ENCODE measurements around the gene SERPINA12.
"Not testable (repeated sequence)": the region's sequence is repeated elsewhere in the genome, so short reads cannot be mapped to it uniquely, and the experiment has no call there.

The SERPINA12 gene

GRCh38 chr14:94536836-94537235 is 27.6 kb upstream of the SERPINA12 start:
- no peak for DNase-seq (ENCODE audit: low read depth in 2 of 2)

- DNase-seq (ENCODE audit: low read depth in 2 of 2), result no peak
Measured at GRCh38 chr14:94535506-94535905, 26.2 kb upstream of the SERPINA12 start.

GRCh38 chr14:94532447-94532846 is 23.2 kb upstream of the SERPINA12 start:
- no peak for DNase-seq (ENCODE audit: low read depth in 2 of 2)

GRCh38 chr14:94531187-94531586 is 21.9 kb upstream of the SERPINA12 start:
- no peak for DNase-seq (ENCODE audit: low read depth in 2 of 2)

- DNase-seq (ENCODE audit: low read depth in 2 of 2), result no peak
Measured at GRCh38 chr14:94524093-94524492, 14.8 kb upstream of the SERPINA12 start.

- DNase-seq (ENCODE audit: low read depth in 2 of 2), result no peak
Measured at GRCh38 chr14:94523265-94523664, 14.0 kb upstream of the SERPINA12 start.

GRCh38 chr14:94522115-94522724 is 13.0 kb upstream of the SERPINA12 start:
- no peak for DNase-seq (ENCODE audit: low read depth in 2 of 2)

GRCh38 chr14:94521375-94522114 is 12.3 kb upstream of the SERPINA12 start:
- no peak for DNase-seq (ENCODE audit: low read depth in 2 of 2)

GRCh38 chr14:94517641-94518257 is 8.5 kb upstream of the SERPINA12 start:
- DNase-seq (ENCODE audit: low read depth in 2 of 2), result no peak

- no peak for DNase-seq (ENCODE audit: low read depth in 2 of 2)
Measured at GRCh38 chr14:94517248-94517640, 8.0 kb upstream of the SERPINA12 start.

GRCh38 chr14:94515856-94516255 is 6.6 kb upstream of the SERPINA12 start:
- no peak for DNase-seq (ENCODE audit: low read depth in 2 of 2)

- DNase-seq (ENCODE audit: low read depth in 2 of 2), result no peak
Measured at GRCh38 chr14:94515426-94515825, 6.2 kb upstream of the SERPINA12 start.

GRCh38 chr14:94514351-94514750 is 5.1 kb upstream of the SERPINA12 start:
- no peak for DNase-seq (ENCODE audit: low read depth in 2 of 2)

- not testable (repeated sequence) for DNase-seq (ENCODE audit: low read depth in 2 of 2)
Measured at GRCh38 chr14:94510481-94510880, 1.2 kb upstream of the SERPINA12 start.

GRCh38 chr14:94505641-94506040 is 3.6 kb downstream of the SERPINA12 start:
- no peak for DNase-seq (ENCODE audit: low read depth in 2 of 2)

GRCh38 chr14:94505206-94505605 is 4.1 kb downstream of the SERPINA12 start:
- DNase-seq (ENCODE audit: low read depth in 2 of 2), result no peak

- no peak for DNase-seq (ENCODE audit: low read depth in 2 of 2)
Measured at GRCh38 chr14:94501588-94502516, 7.4 kb downstream of the SERPINA12 start.

GRCh38 chr14:94500264-94500663 is 9.0 kb downstream of the SERPINA12 start:
- no peak for DNase-seq (ENCODE audit: low read depth in 2 of 2)

- DNase-seq (ENCODE audit: low read depth in 2 of 2), result no peak
Measured at GRCh38 chr14:94499673-94500072, 9.6 kb downstream of the SERPINA12 start.

GRCh38 chr14:94498215-94498614 is 11.1 kb downstream of the SERPINA12 start:
- no peak for DNase-seq (ENCODE audit: low read depth in 2 of 2)

GRCh38 chr14:94494085-94494484 is 15.2 kb downstream of the SERPINA12 start:
- DNase-seq (ENCODE audit: low read depth in 2 of 2), result no peak

GRCh38 chr14:94491511-94491910 is 17.8 kb downstream of the SERPINA12 start:
- DNase-seq (ENCODE audit: low read depth in 2 of 2), result no peak

All from stimulated activated CD4-positive, alpha-beta T cell treated with anti-CD3 and anti-CD28 coated beads, Interleukin-1b, Interleukin-23, amount 100 ng/mL, for 1 hour (primary cell).